Measurements from ENCODE around the gene KCNT1. TPM values are rescaled to one million over a fixed set of nuclear protein-coding genes. Genes with fewer than 3 reads are reported as not detected.

Gene KCNT1
- total RNA-seq, 2 donors from 2014 or later: 0.34 TPM; not detected in 1

GRCh38 chr9:135756576-135756975, 54.6 kb downstream of the KCNT1 start:
- DNase-seq (no peak), ATAC-seq (no peak)
- intact Hi-C loops (cut with DNase I, micrococcal nuclease): no loop called here

- intact Hi-C loops (cut with DNase I, micrococcal nuclease): no loop called here
- DNase-seq: no peak
- peak; percentile 25 for ATAC-seq
These were observed 55.4 kb downstream of the KCNT1 start for GRCh38 chr9:135757356-135757755.

GRCh38 chr9:135758056-135758455, 56.1 kb downstream of the KCNT1 start:
- ATAC-seq (no peak), DNase-seq (no peak)
- intact Hi-C loops (cut with DNase I, micrococcal nuclease): no loop called here

- no peak for DNase-seq
- no peak for ATAC-seq
- intact Hi-C loops (cut with DNase I, micrococcal nuclease): no loop called here
These were observed 56.9 kb downstream of the KCNT1 start for GRCh38 chr9:135758870-135759269.

GRCh38 chr9:135759676-135760300, 57.8 kb downstream of the KCNT1 start:
- intact Hi-C loops (cut with DNase I, micrococcal nuclease): no loop called here
- ATAC-seq (no peak), DNase-seq (no peak)

- DNase-seq: no peak
- ATAC-seq: no peak
- intact Hi-C loops (cut with DNase I, micrococcal nuclease): no loop called here
These were observed 58.5 kb downstream of the KCNT1 start for GRCh38 chr9:135760465-135760864.

GRCh38 chr9:135761150-135761844, 59.3 kb downstream of the KCNT1 start:
- ATAC-seq: no peak
- DNase-seq: no peak
- intact Hi-C loops (cut with DNase I, micrococcal nuclease): no loop called here

GRCh38 chr9:135761845-135762168, 59.8 kb downstream of the KCNT1 start:
- no peak for DNase-seq
- ATAC-seq: no peak
- intact Hi-C loops (cut with DNase I, micrococcal nuclease): no loop called here

- intact Hi-C loops (cut with DNase I, micrococcal nuclease): no loop called here
- no peak for ATAC-seq
- no peak for DNase-seq
These were observed 60.9 kb downstream of the KCNT1 start for GRCh38 chr9:135762921-135763320.

GRCh38 chr9:135763716-135764446, 61.9 kb downstream of the KCNT1 start:
- intact Hi-C loops (cut with DNase I, micrococcal nuclease): no loop called here
- ATAC-seq (no peak), DNase-seq (no peak)

- intact Hi-C loops (cut with DNase I, micrococcal nuclease): no loop called here
- DNase-seq (no peak), ATAC-seq (no peak)
These were observed 62.7 kb downstream of the KCNT1 start for GRCh38 chr9:135764731-135765130.

GRCh38 chr9:135765416-135765815, 63.4 kb downstream of the KCNT1 start:
- DNase-seq (no peak), ATAC-seq (no peak)
- intact Hi-C loops (cut with DNase I, micrococcal nuclease): no loop called here

GRCh38 chr9:135766251-135766650, 64.3 kb downstream of the KCNT1 start:
- no peak for DNase-seq
- intact Hi-C loops (cut with DNase I, micrococcal nuclease): no loop called here
- ATAC-seq: no peak

- intact Hi-C loops (cut with DNase I, micrococcal nuclease): no loop called here
- no peak for ATAC-seq
- DNase-seq: no peak
These were observed 64.7 kb downstream of the KCNT1 start for GRCh38 chr9:135766707-135767106.

- no peak for DNase-seq
- ATAC-seq: no peak
- intact Hi-C loops (cut with DNase I, micrococcal nuclease): no loop called here
These were observed 66.7 kb downstream of the KCNT1 start for GRCh38 chr9:135768516-135769218.

- ATAC-seq: no peak
- DNase-seq: no peak
- intact Hi-C loops (cut with DNase I, micrococcal nuclease): no loop called here
These were observed 67.7 kb downstream of the KCNT1 start for GRCh38 chr9:135769489-135770202.

- ATAC-seq (no peak), DNase-seq (no peak)
- intact Hi-C loops (cut with DNase I, micrococcal nuclease): no loop called here
These were observed 68.2 kb downstream of the KCNT1 start for GRCh38 chr9:135770203-135770535.

GRCh38 chr9:135770771-135771170, 68.8 kb downstream of the KCNT1 start:
- no peak for DNase-seq
- intact Hi-C loops (cut with DNase I, micrococcal nuclease): no loop called here
- ATAC-seq: no peak

- intact Hi-C loops (cut with DNase I, micrococcal nuclease): no loop called here
- DNase-seq: no peak
- no peak for ATAC-seq
These were observed 69.5 kb downstream of the KCNT1 start for GRCh38 chr9:135771401-135772051.
